ENCODE measurements around the gene BBS9.

BBS9 gene

GRCh38 chr7:33649476-33650441 is 520.4 kb downstream of the BBS9 start:
- DNase-seq (ENCODE audit: low read depth), result peak; percentile 9
- TF ChIP-seq CTCF (conservative IDR thresholded peaks at IDR 0.05; ENCODE audit: control insufficient read depth, insufficient read depth, low read depth, low read length), result no peak
- no peak overlapping the region for H3K4me3 ChIP-seq (ENCODE audit: control insufficient read depth, low read depth, low read length)

GRCh38 chr7:33650828-33651227 is 521.5 kb downstream of the BBS9 start:
- TF ChIP-seq CTCF (conservative IDR thresholded peaks at IDR 0.05; ENCODE audit: control insufficient read depth, insufficient read depth, low read depth, low read length), result no peak
- DNase-seq (ENCODE audit: low read depth), result peak; percentile 75
- H3K4me3 ChIP-seq (ENCODE audit: control insufficient read depth, low read depth, low read length), result no peak overlapping the region

GRCh38 chr7:33651998-33652515 is 522.7 kb downstream of the BBS9 start:
- H3K4me3 ChIP-seq (ENCODE audit: control insufficient read depth, low read depth, low read length), result no peak overlapping the region
- DNase-seq (ENCODE audit: low read depth), result no peak
- TF ChIP-seq CTCF (conservative IDR thresholded peaks at IDR 0.05; ENCODE audit: control insufficient read depth, insufficient read depth, low read depth, low read length), result no peak

- no peak for TF ChIP-seq CTCF (conservative IDR thresholded peaks at IDR 0.05; ENCODE audit: control insufficient read depth, insufficient read depth, low read depth, low read length)
- no peak overlapping the region for H3K4me3 ChIP-seq (ENCODE audit: control insufficient read depth, low read depth, low read length)
- DNase-seq (ENCODE audit: low read depth), result no peak
Measured at GRCh38 chr7:33654676-33655075, 525.3 kb downstream of the BBS9 start.
